SJCRH30 (cell line): ENCODE measurements around the gene EIF2B2. TPM values are rescaled to one million over a fixed set of nuclear protein-coding genes. Genes with fewer than 3 reads are reported as not detected.
"Not testable (repeated sequence)": the region's sequence is repeated elsewhere in the genome, so short reads cannot be mapped to it uniquely, and the experiment has no call there.

Experiments
- DNase-seq, 2 experiments: peaks; one replicate each; pipeline ENCODE4 v3.0.0-alpha.2; 2015 to 2020
- H3K27ac ChIP-seq: fragments of 250-450 bp; sonication (Bioruptor Pico); 2 replicates; pipeline ENCODE4 v1.5.1; 2020; ENCODE audit warnings: mild to moderate bottlenecking, moderate library complexity
- H3K27me3 ChIP-seq: fragments of 250-450 bp; sonication (Bioruptor Pico); 2 replicates; pipeline ENCODE4 v1.5.1; 2020; ENCODE audit warnings: mild to moderate bottlenecking, moderate library complexity
- H3K36me3 ChIP-seq: fragments of 250-450 bp; sonication (Bioruptor Pico); 2 replicates; pipeline ENCODE4 v1.5.1; 2020; ENCODE audit warnings: mild to moderate bottlenecking, moderate library complexity
- H3K4me1 ChIP-seq: fragments of 250-450 bp; sonication (Bioruptor Pico); 2 replicates; pipeline ENCODE4 v1.5.1; 2020; ENCODE audit warnings: mild to moderate bottlenecking, moderate library complexity
- H3K4me3 ChIP-seq: fragments of 250-450 bp; sonication (Bioruptor Pico); 2 replicates; pipeline ENCODE4 v1.5.1; 2020; ENCODE audit warnings: mild to moderate bottlenecking, moderate library complexity
- H3K9me3 ChIP-seq: fragments of 250-450 bp; sonication (Bioruptor Pico); replicated peaks from 2 replicates; pipeline ENCODE4 v1.5.1; 2020; ENCODE audit warnings: mild to moderate bottlenecking, moderate library complexity
- total RNA-seq: library from RNA; depleted of rRNA; stranded (reverse); fragments of >200 nt; shearing (Covaris generic); gene quantifications from 2 replicates; pipeline ENCODE4 v1.2.3, GENCODE V29; 2014

Gene EIF2B2
- total RNA-seq, 1 experiment from 2014 or later, result 64.7 TPM

GRCh38 chr14:74979029-74979428 is 23.7 kb upstream of the EIF2B2 start:
- Histone ChIP-seq H3K27ac (peak overlapping the region; percentile 95), H3K9me3 (no peaks in the 10 kb centered on the region), H3K4me3 (peak overlapping the region; percentile 49), H3K4me1 (peaks cover 82% of the 10 kb centered on the region), H3K36me3 (no peaks in the 10 kb centered on the region), H3K27me3 (no peaks in the 10 kb centered on the region)
- no peak for DNase-seq

- H3K9me3 ChIP-seq, result no peaks in the 10 kb centered on the region
- H3K36me3 ChIP-seq, result no peaks in the 10 kb centered on the region
- DNase-seq, result peak; percentile 96 to 97
- H3K4me1 ChIP-seq, result peaks cover 81% of the 10 kb centered on the region
- peak overlapping the region; percentile 49 for H3K4me3 ChIP-seq
- no peaks in the 10 kb centered on the region for H3K27me3 ChIP-seq
- peak overlapping the region; percentile 95 for H3K27ac ChIP-seq
Measured at GRCh38 chr14:74979442-74980397, 23.0 kb upstream of the EIF2B2 start.

GRCh38 chr14:74980398-74980730 is 22.4 kb upstream of the EIF2B2 start:
- Histone ChIP-seq H3K4me1 (peaks cover 83% of the 10 kb centered on the region), H3K27me3 (no peaks in the 10 kb centered on the region), H3K27ac (peak overlapping the region; percentile 95), H3K36me3 (no peaks in the 10 kb centered on the region), H3K9me3 (no peaks in the 10 kb centered on the region), H3K4me3 (peak overlapping the region; percentile 49)
- DNase-seq, result peak in 1 of 2 experiments; percentile 77

- peak; percentile 82 for DNase-seq
- Histone ChIP-seq H3K27me3 (no peaks in the 10 kb centered on the region), H3K36me3 (no peaks in the 10 kb centered on the region), H3K9me3 (no peaks in the 10 kb centered on the region), H3K27ac (peak overlapping the region; percentile 95), H3K4me3 (peak overlapping the region; percentile 49), H3K4me1 (peaks cover 80% of the 10 kb centered on the region)
Measured at GRCh38 chr14:74980731-74981461, 21.8 kb upstream of the EIF2B2 start.

GRCh38 chr14:74981462-74981782 is 21.3 kb upstream of the EIF2B2 start:
- Histone ChIP-seq H3K36me3 (no peaks in the 10 kb centered on the region), H3K4me1 (peaks cover 74% of the 10 kb centered on the region), H3K4me3 (peak overlapping the region; percentile 49; the same call in 1 of the 2 replicates), H3K27me3 (no peaks in the 10 kb centered on the region), H3K9me3 (no peaks in the 10 kb centered on the region), H3K27ac (peak overlapping the region; percentile 95)
- no peak for DNase-seq

- no peaks in the 10 kb centered on the region for H3K9me3 ChIP-seq
- H3K4me3 ChIP-seq, result no peak overlapping the region
- H3K27me3 ChIP-seq, result no peaks in the 10 kb centered on the region
- H3K4me1 ChIP-seq, result peaks cover 73% of the 10 kb centered on the region
- no peak for DNase-seq
- peak overlapping the region; percentile 95 for H3K27ac ChIP-seq
- no peaks in the 10 kb centered on the region for H3K36me3 ChIP-seq
Measured at GRCh38 chr14:74981833-74982232, 20.9 kb upstream of the EIF2B2 start.

- no peak overlapping the region for H3K4me3 ChIP-seq
- H3K36me3 ChIP-seq, result no peaks in the 10 kb centered on the region
- DNase-seq, result no peak
- H3K27ac ChIP-seq, result peak overlapping the region; percentile 95
- H3K4me1 ChIP-seq, result peaks cover 72% of the 10 kb centered on the region
- no peaks in the 10 kb centered on the region for H3K27me3 ChIP-seq
- no peaks in the 10 kb centered on the region for H3K9me3 ChIP-seq
Measured at GRCh38 chr14:74982661-74983060, 20.1 kb upstream of the EIF2B2 start.

- Histone ChIP-seq H3K9me3 (no peaks in the 10 kb centered on the region), H3K27me3 (no peaks in the 10 kb centered on the region), H3K4me1 (peaks cover 70% of the 10 kb centered on the region), H3K36me3 (no peaks in the 10 kb centered on the region), H3K27ac (no peak overlapping the region), H3K4me3 (no peak overlapping the region)
- DNase-seq, result no peak
Measured at GRCh38 chr14:74983343-74983742, 19.4 kb upstream of the EIF2B2 start.

- Histone ChIP-seq H3K4me1 (peaks cover 71% of the 10 kb centered on the region), H3K27me3 (no peaks in the 10 kb centered on the region), H3K27ac (peak overlapping the region; percentile 13; the same call in 1 of the 2 replicates), H3K4me3 (no peak overlapping the region), H3K9me3 (no peaks in the 10 kb centered on the region), H3K36me3 (no peaks in the 10 kb centered on the region)
- peak in 1 of 2 experiments; percentile 45 for DNase-seq
Measured at GRCh38 chr14:74984236-74985027, 18.3 kb upstream of the EIF2B2 start.

GRCh38 chr14:74985028-74985310 is 17.8 kb upstream of the EIF2B2 start:
- Histone ChIP-seq H3K27me3 (no peaks in the 10 kb centered on the region), H3K27ac (peak overlapping the region; percentile 13; the same call in 1 of the 2 replicates), H3K9me3 (no peaks in the 10 kb centered on the region), H3K36me3 (no peaks in the 10 kb centered on the region), H3K4me1 (peaks cover 67% of the 10 kb centered on the region), H3K4me3 (no peak overlapping the region)
- no peak for DNase-seq

GRCh38 chr14:74985806-74986205 is 16.9 kb upstream of the EIF2B2 start:
- Histone ChIP-seq H3K27ac (no peak overlapping the region), H3K27me3 (no peaks in the 10 kb centered on the region)

GRCh38 chr14:74988131-74988530 is 14.6 kb upstream of the EIF2B2 start:
- Histone ChIP-seq H3K36me3 (no peaks in the 10 kb centered on the region), H3K4me1 (peaks cover 37% of the 10 kb centered on the region), H3K27me3 (no peaks in the 10 kb centered on the region), H3K9me3 (no peaks in the 10 kb centered on the region), H3K27ac (peak overlapping the region; percentile 91), H3K4me3 (no peak overlapping the region)
- peak; percentile 94 to 97 for DNase-seq

More at GRCh38 chr14:74985806-74986205, 16.9 kb upstream of the EIF2B2 start:
- Histone ChIP-seq H3K4me3 (no peak overlapping the region), H3K36me3 (no peaks in the 10 kb centered on the region), H3K4me1 (peaks cover 59% of the 10 kb centered on the region), H3K9me3 (no peaks in the 10 kb centered on the region)
- DNase-seq, result no peak

- Histone ChIP-seq H3K27ac (peak overlapping the region; percentile 91), H3K9me3 (no peaks in the 10 kb centered on the region), H3K4me1 (peaks cover 37% of the 10 kb centered on the region), H3K4me3 (no peak overlapping the region), H3K27me3 (no peaks in the 10 kb centered on the region), H3K36me3 (no peaks in the 10 kb centered on the region)
- DNase-seq, result peak in 1 of 2 experiments; percentile 36
Measured at GRCh38 chr14:74988993-74989392, 13.7 kb upstream of the EIF2B2 start.

GRCh38 chr14:74994182-74994581 is 8.5 kb upstream of the EIF2B2 start:
- not testable (repeated sequence) for H3K4me3 ChIP-seq, H3K27me3 ChIP-seq, H3K9me3 ChIP-seq, H3K4me1 ChIP-seq, DNase-seq, H3K27ac ChIP-seq, H3K36me3 ChIP-seq

- H3K27ac ChIP-seq, H3K27me3 ChIP-seq, H3K4me1 ChIP-seq, H3K4me3 ChIP-seq, DNase-seq, H3K36me3 ChIP-seq, H3K9me3 ChIP-seq: not testable (repeated sequence)
Measured at GRCh38 chr14:74995781-74996180, 6.9 kb upstream of the EIF2B2 start.
